ENCODE measurements around the gene SCGB3A1.

Gene SCGB3A1

GRCh38 chr5:180603076-180603594, 11.8 kb upstream of the SCGB3A1 start:
- no peak for DNase-seq

- no peak for DNase-seq
These were observed 11.3 kb upstream of the SCGB3A1 start for GRCh38 chr5:180602481-180603075.

GRCh38 chr5:180601591-180602480, 10.5 kb upstream of the SCGB3A1 start:
- no peak for DNase-seq

GRCh38 chr5:180600554-180601041, 9.3 kb upstream of the SCGB3A1 start:
- DNase-seq, result no peak

GRCh38 chr5:180599981-180600553, 8.8 kb upstream of the SCGB3A1 start:
- DNase-seq, result no peak

- no peak for DNase-seq
These were observed 8.3 kb upstream of the SCGB3A1 start for GRCh38 chr5:180599590-180599914.

GRCh38 chr5:180598797-180599589, 7.7 kb upstream of the SCGB3A1 start:
- no peak for DNase-seq

GRCh38 chr5:180598316-180598701, 7.0 kb upstream of the SCGB3A1 start:
- DNase-seq, result no peak

- no peak for DNase-seq
These were observed 5.5 kb upstream of the SCGB3A1 start for GRCh38 chr5:180596668-180597231.

GRCh38 chr5:180596115-180596667, 4.9 kb upstream of the SCGB3A1 start:
- no peak for DNase-seq

GRCh38 chr5:180595381-180596114, 4.2 kb upstream of the SCGB3A1 start:
- no peak for DNase-seq

- no peak for DNase-seq
These were observed 3.7 kb upstream of the SCGB3A1 start for GRCh38 chr5:180595046-180595379.

GRCh38 chr5:180594311-180595045, 3.2 kb upstream of the SCGB3A1 start:
- DNase-seq, result no peak

- DNase-seq, result no peak
These were observed 2.3 kb upstream of the SCGB3A1 start for GRCh38 chr5:180593446-180594206.

GRCh38 chr5:180592176-180592575, 877 bp upstream of the SCGB3A1 start:
- DNase-seq, result no peak

- DNase-seq, result no peak
These were observed 572 bp downstream of the SCGB3A1 start for GRCh38 chr5:180590543-180591310.

GRCh38 chr5:180589771-180590542, 1.3 kb downstream of the SCGB3A1 start:
- no peak for DNase-seq

- DNase-seq, result no peak
These were observed 4.4 kb downstream of the SCGB3A1 start for GRCh38 chr5:180586870-180587269.

- DNase-seq, result no peak
These were observed 5.1 kb downstream of the SCGB3A1 start for GRCh38 chr5:180586204-180586603.

Data from DMS79 (cell line).